ENCODE data around the gene SLC5A3.

The SLC5A3 gene

DNA sequence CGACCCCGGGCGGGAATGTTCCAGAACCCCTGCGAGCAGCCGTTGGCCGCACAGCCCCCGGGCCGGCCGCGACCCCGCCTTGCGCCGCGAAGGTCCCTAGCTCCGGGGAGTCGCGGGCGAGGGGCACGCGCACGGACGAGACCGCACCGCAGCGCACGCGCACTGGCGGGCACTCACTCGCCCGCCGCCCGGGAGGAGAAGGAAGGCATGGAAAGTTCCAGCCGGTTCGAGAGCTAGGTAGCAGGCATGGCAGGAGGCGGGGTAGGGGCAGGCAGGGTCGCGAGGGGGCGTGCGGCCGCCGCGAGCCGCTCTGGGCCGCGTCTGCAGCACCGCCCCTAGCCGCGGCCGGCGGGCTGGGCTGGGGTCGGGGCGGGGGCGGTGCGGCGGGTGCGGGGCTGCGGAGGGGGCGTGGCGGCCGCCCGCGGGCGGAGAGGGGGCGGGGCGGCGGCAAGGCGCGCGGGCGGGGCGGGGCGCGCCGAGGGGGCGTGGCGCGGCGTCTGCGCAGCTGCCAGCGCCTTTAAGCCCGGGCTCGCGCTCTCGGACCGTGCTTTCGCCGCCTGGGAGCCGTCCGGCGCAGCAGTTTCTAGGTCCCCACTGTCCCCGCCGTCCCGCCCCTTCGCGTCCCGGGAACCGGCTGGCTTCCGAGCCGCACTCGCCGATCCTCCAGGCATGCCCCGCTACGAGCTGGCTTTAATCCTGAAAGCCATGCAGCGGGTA lies at the start of gene SLC5A3, which contains the start of gene MRPS6:
SLC5A3 (plus strand) TSS at position 547 of the 717 bp plus-strand sequence. CDS start 21,621 bp downstream, outside the sequence.
MRPS6 (plus strand) TSS at position 547 of the 717 bp plus-strand sequence; CDS start at position 670, 123 bp downstream.
- no peak for DNase-seq

GRCh38 chr21:34023691-34024373 lies 49.5 kb upstream of the SLC5A3 start:
- DNase-seq, result no peak

GRCh38 chr21:34024374-34024693 lies 49.0 kb upstream of the SLC5A3 start:
- no peak for DNase-seq

DNA sequence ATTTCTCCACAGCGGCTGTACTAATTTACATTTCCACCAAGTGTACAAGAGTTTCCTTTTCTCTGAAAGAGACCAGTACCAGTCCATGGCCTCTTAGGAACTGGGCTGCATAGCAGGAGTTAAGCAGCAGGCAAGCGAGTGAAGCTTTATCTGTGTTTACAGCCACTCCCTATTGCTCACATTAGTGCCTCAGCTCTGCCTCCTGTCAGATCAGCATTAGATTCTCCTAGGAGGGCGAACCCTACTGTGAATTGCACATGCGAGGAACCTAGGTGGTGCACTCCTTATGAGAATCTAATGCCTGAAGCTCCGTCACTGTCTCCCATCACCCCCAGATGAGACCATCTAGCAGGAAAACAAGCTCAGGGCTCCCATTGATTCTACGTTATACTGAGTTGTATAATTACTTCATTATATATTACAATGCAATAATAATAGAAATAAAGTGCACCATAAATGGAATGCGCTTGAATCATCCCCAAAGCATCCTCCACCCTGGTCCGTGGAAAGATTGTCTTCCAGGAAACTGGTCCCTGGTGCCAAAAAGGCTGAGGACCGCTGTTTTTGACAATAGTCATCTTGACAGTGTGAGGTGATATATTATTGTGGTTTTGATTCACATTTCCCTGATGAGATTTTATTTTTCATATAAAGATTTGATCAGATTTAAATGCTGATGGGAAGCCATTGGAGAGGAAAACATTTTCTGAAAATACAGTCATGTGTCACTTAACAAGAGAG lies 45.5 kb upstream of the SLC5A3 start:
- no peak for DNase-seq

GRCh38 chr21:34029743-34030528 lies 43.4 kb upstream of the SLC5A3 start:
- DNase-seq, result no peak

- DNase-seq, result no peak
These were observed 41.5 kb upstream of the SLC5A3 start for GRCh38 chr21:34031835-34032370.

DNA sequence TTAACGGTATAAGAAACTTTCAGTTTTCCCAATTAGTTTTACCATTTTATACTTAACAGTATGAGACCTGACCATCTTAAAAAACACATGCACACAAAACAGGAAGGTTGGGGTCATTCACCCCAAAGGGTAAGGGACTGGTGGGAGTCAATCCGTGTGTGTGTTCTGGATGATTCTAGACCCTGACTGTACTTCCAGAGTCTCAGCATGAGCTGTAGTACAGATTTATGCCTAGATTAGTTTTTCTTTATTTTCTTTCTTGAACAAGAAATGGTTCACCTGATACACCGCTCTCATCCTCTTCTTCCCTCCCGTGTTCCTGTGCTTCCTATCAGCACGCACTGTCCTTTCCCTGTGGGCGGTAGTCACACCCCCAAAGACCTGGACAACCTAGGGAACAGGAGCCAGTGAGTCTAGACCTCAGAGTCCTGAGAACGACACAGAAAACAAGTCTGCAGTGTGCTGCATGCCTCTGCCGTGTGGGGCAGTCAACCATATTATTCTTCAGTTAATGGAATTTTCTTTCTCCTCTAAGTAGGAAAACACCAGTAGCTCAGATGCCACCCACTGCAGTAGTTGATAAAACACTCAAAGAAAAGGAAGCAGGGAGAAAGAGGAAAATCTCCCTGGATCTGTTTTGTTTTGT lies 38.9 kb upstream of the SLC5A3 start:
- no peak for DNase-seq

DNA sequence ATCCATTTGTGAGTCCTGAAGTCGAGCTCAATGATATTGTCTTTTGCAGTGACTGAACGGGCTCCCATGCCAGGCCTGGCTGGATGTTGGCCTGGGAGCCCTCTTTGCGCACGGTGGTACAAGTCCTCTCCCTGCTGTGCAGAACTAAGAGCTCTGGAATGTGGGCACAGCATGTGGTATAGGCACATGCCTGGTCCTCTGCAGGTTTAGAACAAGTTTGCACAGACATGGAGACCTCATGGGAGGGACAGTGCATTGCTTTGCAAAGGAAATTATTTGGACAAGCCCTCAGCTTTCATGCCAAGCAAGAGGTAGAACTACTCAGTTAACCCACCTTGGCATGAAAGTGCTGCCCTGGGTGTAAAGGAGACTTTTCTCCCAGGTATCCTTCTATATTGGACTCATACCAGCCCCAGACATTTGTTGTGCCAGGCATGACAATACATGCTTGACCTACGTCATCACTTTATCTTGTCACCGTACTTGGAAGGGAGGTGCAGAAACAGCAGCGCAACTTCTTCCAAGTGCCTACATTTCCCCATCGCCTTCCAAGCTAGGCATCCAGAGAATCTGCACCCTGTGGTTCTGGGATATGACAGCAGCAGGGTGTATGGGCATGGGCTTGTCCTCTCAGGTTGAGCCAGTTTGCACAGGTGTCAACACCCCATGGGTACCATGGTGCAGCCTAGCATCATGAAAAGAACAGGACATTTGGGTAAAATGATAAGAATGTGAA lies 37.6 kb upstream of the SLC5A3 start:
- DNase-seq, result no peak

DNA sequence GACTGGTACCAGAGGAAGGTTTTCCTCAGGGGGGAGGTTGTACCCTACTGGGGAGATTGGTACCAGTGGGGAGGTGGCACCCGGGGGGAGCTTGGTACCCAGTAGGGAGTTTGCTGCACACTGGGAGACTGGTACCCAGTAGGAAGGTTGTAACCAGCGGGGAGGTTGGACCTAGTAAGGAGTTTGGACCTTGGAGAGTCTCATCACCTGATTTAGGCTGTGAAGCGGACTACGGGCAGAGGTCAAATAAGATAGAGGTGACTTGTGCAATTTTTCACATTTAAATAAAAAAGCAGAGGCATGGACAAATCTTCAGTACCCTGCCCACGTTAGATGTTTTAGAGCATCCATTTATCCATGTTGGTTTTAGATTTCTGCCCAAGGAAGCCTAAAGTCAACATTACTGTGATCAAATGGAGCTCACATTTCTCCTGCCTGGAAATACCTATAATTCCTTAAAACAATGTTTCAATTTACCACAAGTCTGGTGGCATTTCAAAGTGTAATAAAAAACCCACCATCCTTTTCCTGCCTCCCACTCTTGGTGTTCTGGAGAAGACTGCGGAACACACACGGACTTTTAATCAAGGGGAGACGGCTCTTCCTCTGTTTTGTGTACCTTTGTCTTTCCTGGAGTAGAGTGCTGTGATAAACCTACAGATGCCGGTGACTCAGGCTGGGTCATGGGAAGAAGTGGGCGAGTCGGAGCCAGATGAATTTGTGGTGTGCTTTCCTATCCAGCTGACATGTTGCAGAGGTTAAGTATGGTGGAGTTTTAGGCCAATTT lies 36.2 kb upstream of the SLC5A3 start:
- DNase-seq, result no peak

DNA sequence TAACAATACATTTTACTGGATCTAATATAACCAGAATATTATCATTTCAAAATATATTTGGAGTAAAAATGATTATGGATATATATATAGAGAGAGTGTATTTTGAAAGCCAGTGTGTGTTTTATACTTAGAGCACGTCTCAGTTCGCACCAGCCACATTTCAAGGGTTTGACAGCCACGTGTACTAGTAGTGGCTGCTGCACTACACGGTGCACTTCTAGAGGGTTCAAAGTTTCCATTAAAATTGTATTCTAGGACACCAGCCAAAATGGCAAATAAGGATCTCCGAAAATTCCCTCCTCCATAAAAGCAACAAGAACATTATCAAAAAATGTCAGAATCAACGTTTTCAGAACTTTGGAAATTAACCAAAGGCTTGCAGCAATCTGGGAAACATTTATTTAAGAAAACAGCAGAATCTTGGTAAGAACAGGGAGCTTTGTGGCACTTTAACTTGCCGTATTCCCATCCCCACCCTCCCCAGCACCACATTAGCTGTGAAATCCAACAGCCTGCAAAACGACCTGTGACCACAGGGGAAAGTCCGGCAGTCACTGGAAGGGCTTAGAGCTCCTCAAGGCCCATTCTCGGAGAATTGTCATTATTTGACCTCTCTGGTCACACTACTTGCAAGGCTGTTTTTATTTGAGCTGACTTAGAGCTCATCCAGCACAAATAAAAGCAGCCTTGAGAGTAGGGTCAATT lies 33.5 kb upstream of the SLC5A3 start:
- DNase-seq, result no peak

DNA sequence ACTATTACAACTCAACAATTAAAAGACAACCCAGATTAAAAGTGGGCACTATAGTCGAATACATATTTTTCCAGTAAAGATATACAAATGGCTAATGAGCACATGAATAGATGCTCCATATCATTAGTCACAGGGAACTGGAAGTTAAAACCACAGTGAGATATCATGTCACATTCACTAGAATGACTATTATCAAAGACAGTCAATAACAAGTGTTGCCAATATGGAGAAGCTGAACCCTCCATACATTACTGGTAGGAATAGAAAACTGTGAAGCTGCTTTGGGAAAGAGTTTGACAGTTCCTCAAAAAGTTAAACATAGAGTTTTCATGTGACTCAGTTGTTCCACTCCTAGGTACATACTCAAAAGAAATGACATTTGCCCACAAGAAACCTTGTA lies 30.6 kb upstream of the SLC5A3 start:
- no peak for DNase-seq

DNA sequence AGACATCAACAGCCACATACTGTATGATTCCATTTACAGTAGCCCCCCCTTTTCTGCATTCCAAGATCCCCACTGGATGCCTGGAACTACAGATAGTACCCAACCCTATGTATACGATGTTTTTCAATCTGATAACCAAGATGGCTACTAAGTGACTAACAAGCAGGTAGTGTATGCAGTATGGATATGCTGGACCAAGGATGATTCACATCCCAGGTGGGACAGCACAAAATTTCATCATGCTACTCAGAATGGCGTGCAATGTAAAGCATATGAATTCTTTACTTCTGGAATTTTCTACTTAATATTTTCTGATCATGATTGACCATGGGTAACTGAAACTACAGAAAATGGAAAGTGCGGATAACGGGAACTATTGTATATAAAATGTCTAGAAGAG lies 30.0 kb upstream of the SLC5A3 start:
- no peak for DNase-seq

GRCh38 chr21:34046917-34047316 lies 26.5 kb upstream of the SLC5A3 start:
- DNase-seq, result no peak

- no peak for DNase-seq
These were observed 25.5 kb upstream of the SLC5A3 start for GRCh38 chr21:34047835-34048234.

- no peak for DNase-seq
These were observed 21.2 kb upstream of the SLC5A3 start for GRCh38 chr21:34052171-34052570.

DNA sequence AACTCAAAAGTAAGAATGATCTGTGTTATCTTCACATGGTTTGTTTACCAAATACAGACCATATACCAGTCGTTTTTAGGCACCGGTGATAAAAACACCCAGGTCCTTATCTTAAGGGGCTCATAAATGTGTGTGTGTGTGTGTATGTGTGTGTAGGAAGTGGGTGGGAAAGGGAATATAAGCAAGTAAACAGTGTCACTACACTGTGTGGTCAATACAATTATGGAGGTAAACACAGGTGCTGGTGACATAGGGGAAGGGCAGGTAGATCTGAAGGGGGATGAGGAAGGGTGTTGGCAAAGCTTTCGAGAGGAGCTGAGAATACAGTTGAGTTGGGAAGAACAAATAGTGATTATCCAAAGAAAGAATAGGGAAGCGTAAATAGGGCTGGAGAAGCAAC lies 19.1 kb upstream of the SLC5A3 start:
- DNase-seq, result no peak

DNA sequence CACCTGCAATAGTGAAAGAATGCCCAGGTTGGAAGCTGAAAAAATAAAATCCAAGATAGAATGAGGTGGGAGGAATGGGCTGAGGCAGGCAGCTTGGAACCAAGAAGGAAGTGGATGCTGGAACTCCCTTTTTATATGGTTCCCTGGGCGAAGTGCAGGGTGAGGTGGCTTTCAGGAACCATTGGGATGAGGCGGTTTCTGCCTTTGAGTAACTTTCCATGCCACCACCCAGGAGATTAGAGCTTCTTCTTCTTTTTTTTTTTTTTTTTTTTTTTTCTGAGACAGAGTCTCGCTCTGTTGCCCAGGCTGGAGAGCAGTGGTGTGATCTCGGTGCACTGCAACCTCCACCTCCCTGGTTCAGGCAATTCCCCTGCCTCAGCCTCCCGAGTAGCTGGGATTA lies 17.8 kb upstream of the SLC5A3 start:
- no peak for DNase-seq

DNA sequence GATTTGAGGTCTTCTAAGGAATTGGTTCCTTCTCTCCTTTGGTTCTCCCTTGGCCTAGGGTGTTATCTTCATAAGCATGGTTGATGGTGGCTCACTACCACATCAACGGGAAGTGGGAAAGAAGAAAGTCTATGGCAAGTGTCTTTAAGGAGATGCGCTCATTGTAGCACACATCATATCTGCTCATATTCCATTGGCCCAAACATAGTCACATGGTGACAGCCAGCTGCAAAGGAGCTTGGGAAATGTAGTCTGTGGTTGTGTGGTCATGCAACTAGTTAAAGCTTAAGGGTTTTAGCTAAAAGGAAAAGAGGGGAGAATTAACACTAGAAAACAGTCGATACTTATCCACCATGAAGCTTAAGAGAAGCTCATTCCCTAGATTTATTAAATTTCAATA lies 11.4 kb upstream of the SLC5A3 start:
- DNase-seq, result no peak

DNA sequence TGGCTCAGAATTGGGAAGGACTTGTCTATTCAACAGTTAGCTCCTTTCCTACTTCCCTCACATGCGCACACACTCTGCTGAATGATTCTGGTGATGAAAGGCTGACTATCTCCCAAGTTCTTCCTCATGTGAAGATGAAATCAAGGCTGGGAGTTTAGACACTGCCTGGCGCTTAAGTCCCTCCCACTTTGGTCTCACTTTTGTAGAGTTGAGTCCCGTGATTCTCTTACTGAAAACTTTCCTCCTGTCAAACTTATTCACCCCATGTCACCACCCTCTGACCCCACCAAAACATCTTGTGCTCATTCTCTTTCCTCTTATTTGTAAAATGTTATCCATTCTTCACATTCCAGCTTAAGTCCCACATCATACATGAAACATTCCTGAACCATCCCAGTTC lies 8.4 kb upstream of the SLC5A3 start:
- DNase-seq, result no peak

DNA sequence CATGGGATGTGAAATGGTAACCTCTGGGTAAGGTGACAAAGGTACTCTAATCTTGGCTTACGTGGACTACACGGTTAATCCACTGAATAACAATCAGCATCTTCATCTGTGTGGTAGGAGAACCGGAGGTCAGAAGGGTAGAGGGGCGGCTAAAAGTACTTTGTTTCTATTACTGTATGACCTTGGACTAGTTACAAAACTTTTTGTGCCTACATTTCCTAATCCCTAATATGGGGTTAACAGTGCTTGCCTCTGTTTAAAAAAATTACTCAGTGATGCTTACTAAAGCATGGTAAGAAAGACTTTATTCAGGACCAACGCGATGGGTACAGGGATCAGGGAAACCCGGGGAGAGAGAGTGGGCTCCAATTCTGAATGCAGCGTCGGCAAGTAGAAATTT lies 1.7 kb upstream of the SLC5A3 start:
- DNase-seq, result no peak
